ENCODE data around the gene RNF183. TPM values are rescaled to one million over a fixed set of nuclear protein-coding genes. Genes with fewer than 3 reads are reported as not detected.

Gene RNF183
- total and polyA plus RNA-seq, 2 of the 4 experiments (the other 2 are of a cell fraction): not detected

- ChIA-PET POLR2A (ENCODE audit: unreplicated experiment) (no interaction called here), CTCF (no interaction called here)
- intact Hi-C loops (cut with micrococcal nuclease) (no loop called here), dilution Hi-C loops (cut with HindIII; ENCODE audit: low sequenced_read_pairs, unreplicated experiment) (no loop called here), in situ Hi-C loops (cut with MboI; ENCODE audit: low sequenced_read_pairs) (no loop called here)
- peaks cover 2% of the 10 kb centered on the region; the same call in 1 of the 2 replicates for H3K9me3 ChIP-seq (ENCODE audit: control insufficient read depth, insufficient read depth, low read length)
- peaks cover 8% of the 10 kb centered on the region; the same call in 1 of the 2 replicates for H3K27me3 ChIP-seq (ENCODE audit: control insufficient read depth, insufficient read depth, low read length)
- no peaks in the 10 kb centered on the region for H3K79me1 ChIP-seq (ENCODE audit: low read depth in 1 of 2, low read length in 2 of 2)
- no TSS peak for BruUV-seq (replicated peaks)
- 17% methylated on average over 1 of the region's 5 CpGs; no CpG with 5 or more reads in 1 of the 2 experiments for WGBS, 2 experiments (ENCODE audit: extremely low coverage in 2 of 2, insufficient read length in 1 of 2)
- no peak overlapping the region for H3K4me3 ChIP-seq (ENCODE audit: insufficient read depth, low read depth, low read length)
- H2BK20ac ChIP-seq (ENCODE audit: low read depth, low read length): no peak overlapping the region
- H2AK5ac ChIP-seq (ENCODE audit: low read depth, low read length): no peak overlapping the region
- H4K8ac ChIP-seq (ENCODE audit: low read depth in 2 of 2, low read length in 2 of 2): no peak overlapping the region
- H4K20me1 ChIP-seq (ENCODE audit: insufficient read depth, low read length): no peaks in the 10 kb centered on the region
- no peak overlapping the region for H2AK9ac ChIP-seq (replicated peaks; ENCODE audit: low read depth, low read length, poor library complexity)
- no peak overlapping the region for H3K9ac ChIP-seq (ENCODE audit: low read depth, low read length)
- no peak for DNase-seq
- H2BK15ac ChIP-seq (ENCODE audit: low read depth, low read length): no peak overlapping the region
- no peak for ATAC-seq (ENCODE audit: low read depth)
- H3K23ac ChIP-seq (ENCODE audit: low read depth, low read length): no peak overlapping the region; the same call in 1 of the 2 replicates
- H2BK5ac ChIP-seq (ENCODE audit: low read depth, low read length, poor library complexity, severe bottlenecking): no peak overlapping the region
- H4K91ac ChIP-seq (ENCODE audit: insufficient read depth, low read depth, low read length): no peak overlapping the region
- H3K56ac ChIP-seq (ENCODE audit: extremely low read depth, insufficient read depth, low read length): no peak overlapping the region
- no peak overlapping the region for H4K5ac ChIP-seq (ENCODE audit: low read depth, low read length)
- H3K4me2 ChIP-seq (ENCODE audit: low read depth, low read length): no peak overlapping the region
- TF ChIP-seq CHD1 (IDR thresholded peaks at IDR 0.05; ENCODE audit: low read depth, low read length) (no peak), USF2 (IDR thresholded peaks at IDR 0.05; ENCODE audit: low read depth, low read length) (no peak), CEBPB (IDR thresholded peaks at IDR 0.05; ENCODE audit: low read depth, low read length) (no peak), SMC3 (IDR thresholded peaks at IDR 0.05; ENCODE audit: low read depth, low read length) (no peak), RCOR1 (IDR thresholded peaks at IDR 0.05; ENCODE audit: insufficient replicate concordance, low read length) (no peak), FOS (IDR thresholded peaks at IDR 0.05; ENCODE audit: low read depth, low read length) (no peak), RAD21 (IDR thresholded peaks at IDR 0.05; ENCODE audit: low read length) (no peak), CTCF (conservative IDR thresholded peaks at IDR 0.05; ENCODE audit: low read depth, low read length) (no peak)
- no peak overlapping the region for H2BK120ac ChIP-seq (ENCODE audit: low read depth, low read length)
- H3K4ac ChIP-seq (ENCODE audit: low read depth, low read length): no peak overlapping the region
- no peak overlapping the region for H3K14ac ChIP-seq (replicated peaks; ENCODE audit: low read depth, low read length)
- H2AFZ ChIP-seq (replicated peaks; ENCODE audit: low read length, poor library complexity): no peak overlapping the region
- H3K18ac ChIP-seq (ENCODE audit: low read depth, low read length): no peak overlapping the region
- H3K9me1 ChIP-seq (ENCODE audit: insufficient read depth, low read length): no peaks in the 10 kb centered on the region
- no peak overlapping the region for H3K27ac ChIP-seq (ENCODE audit: insufficient read depth, low read length)
- H3K4me1 ChIP-seq (ENCODE audit: control insufficient read depth, insufficient read depth, low read length): no peaks in the 10 kb centered on the region
- no peaks in the 10 kb centered on the region for H3K36me3 ChIP-seq (ENCODE audit: control insufficient read depth, insufficient read depth, low read length)
Measured at GRCh38 chr9:113313261-113313660, 10.1 kb upstream of the RNF183 start.
